GF-D8 (cell line): ENCODE data around the gene EME2.

Experiments
- DNase-seq: peaks from one replicate; lab custom pipeline; 2025; lab: John Stamatoyannopoulos, UW

EME2 gene

GRCh38 chr16:1745181-1745899 lies 27.3 kb upstream of the EME2 start:
- no peak for DNase-seq

DNA sequence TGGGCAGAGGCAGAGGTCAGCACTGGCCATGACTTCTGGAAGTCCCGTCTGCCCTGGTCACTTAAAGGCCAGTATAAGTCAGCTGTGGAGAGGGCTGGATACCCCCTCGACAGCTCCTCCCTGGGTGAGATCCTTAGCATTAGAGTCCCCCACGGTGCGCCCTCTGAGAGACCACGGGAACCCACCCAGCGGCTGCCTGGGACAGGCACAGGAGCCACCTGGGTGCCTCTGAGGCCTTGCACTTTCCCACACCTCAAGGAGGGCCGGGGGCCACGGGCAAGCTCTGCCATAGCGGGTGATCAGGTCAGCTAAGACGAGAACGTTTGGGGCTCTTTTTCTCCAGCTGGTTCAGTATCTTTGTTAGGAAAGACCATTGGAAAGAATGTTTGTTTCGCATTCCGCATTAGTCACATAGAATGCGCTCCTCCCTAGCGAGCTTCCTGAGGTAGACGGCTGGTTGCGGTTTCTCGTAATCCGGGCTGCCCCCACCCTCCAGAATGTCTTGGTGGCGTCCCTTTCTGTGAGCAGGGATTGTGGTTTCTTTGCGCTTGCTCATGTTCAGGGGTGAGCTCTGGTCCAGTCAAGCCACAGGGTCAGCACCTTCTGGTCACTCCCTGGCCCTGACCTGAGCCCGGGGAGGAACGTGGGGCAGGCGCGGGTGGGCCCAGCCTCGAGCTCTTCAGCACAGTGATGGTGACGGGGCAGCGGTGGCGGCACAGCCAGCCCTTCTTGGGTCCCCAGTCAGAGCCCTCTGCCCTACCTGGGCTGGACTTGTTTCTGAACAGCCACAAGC lies 26.5 kb upstream of the EME2 start:
- no peak for DNase-seq

- no peak for DNase-seq
Measured at GRCh38 chr16:1746693-1747195, 25.9 kb upstream of the EME2 start.

DNA sequence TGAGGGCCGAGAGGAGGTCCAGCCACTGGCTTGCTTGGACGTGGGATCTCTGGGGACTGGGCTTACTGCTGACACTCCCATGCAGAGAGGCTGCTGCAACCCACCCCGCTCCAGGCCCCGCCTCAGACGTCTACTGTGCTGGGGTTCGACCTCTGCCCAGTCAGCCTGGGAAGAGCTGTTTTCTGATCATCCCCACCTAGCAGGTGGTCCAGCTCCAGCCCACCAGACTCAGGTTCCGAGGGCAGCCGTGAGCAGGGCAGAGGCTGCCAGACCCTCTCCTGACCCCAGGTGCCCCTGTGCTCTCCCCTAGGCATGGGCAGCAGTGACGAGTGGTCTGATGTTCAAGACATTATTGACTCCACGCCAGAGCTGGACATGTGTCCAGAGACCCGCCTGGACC lies 24.7 kb upstream of the EME2 start:
- no peak for DNase-seq

DNA sequence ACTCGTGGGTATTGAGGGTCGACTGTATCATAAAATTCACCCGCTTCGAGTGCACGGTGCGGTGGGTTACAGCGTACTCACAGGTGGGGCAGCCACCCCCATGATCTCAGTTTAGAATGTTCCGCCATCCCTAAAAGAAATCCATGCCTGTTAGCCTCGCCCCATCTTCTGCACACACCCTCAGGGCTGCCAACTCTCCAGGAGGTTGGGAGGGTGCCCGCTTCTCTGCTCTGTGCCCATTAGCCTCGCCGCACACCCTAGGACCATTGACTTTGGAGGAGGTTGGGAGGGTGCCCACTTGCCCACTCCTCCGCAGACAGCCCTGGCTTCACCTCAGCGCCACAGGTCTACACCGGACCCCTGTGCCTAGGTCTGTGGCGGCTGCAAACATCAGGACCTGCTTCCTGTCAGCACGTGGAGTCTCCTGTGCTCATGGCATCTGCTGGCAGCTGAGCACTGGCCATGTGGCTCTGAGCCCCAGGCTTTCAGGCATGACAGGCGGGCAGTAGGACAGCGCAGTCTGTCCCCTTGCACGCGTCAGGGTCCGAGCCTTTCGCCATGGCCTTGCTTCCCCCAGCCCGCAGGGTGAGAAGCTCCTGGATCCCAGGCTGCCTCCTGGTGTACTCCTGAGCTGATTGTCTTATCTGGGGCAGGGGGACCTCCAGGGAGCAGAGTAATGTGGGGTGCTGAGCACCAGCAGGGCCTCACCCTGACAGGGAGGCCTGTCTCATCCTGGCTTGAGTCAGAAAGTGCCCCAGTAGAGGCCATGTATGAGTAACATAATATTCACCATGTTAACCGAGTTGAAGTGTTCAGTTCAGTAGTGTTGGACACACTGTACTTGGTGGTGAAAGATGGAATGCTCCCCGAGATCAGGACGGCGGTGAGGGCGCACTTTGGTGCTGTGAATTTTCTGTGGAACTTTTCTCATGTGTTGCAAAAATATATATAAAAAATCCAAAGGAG lies 23.2 kb upstream of the EME2 start:
- no peak for DNase-seq

- no peak for DNase-seq
Measured at GRCh38 chr16:1751946-1752345, 20.7 kb upstream of the EME2 start.

DNA sequence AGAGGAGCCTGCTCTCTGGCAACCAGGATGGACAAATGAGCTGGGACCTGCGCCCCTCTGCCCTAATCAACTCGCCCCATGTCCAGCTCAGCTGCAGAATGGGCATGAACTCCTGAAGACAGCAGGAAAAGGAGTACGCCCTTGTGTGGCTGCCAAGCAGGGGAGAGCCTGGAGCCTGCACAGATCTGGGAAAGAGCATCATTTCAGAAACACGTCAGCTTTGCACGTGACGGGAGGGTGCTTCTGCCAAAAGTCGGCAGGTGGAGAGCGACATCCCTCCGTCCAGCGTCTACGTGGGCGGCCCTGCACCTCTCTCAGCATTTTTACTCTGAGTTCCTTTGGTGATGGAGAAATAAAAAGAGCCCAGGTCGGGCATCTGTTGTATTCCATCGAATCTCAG lies 19.8 kb upstream of the EME2 start:
- DNase-seq, result no peak

DNA sequence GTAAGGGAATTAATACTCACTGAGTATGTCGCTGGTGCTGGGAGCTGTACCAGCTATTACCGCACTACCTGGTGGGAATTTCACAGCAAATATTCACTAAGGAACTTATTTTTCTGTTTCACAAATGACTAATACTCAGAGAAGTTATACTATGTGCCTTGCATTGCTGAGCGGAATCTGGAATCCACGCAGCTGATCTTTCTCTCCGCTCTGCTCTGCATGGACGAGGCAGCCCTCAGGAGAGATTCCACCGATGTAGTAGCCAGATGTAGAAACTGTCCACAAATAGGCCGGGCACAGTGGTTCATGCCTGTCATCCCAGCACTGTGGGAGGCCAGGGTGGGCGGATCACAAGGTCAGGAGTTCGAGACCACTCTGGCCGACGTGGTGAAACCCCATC lies 18.4 kb upstream of the EME2 start:
- DNase-seq, result no peak

DNA sequence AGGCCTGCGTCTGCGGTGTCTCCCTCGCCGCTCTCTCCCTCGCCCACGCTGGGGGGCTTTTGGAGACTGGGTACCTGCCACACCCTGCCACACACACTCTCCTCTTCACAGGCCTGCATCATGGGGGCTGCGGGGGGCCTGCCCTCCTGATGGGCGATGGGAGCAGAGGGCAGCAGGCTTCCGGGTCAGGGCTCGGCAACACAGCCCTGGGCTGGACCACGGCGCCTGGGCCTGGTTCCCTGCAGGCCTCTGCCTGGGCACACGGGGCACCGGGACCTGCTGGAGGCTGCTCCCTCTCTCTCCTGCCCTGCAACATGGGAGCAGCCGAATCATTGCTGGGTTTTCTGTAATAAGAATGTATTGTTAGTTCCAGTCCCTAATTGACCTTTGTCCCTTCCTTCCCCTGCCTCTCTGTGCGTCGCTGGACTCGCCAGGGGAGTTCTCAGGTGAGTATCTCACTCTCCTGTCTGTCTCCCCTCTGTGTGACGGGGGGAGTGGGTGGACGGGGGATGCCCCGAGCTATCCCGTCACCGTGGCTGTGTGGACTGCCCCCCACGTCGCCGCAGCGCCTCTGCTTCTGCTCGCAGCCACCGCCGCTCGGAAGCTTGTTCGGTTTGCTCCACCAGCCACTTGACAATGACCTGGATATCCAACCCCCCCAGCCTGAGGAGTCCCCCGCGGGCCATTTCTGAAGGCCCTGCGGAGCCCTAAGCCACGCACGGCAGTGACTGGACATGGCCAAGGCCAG lies 14.7 kb upstream of the EME2 start:
- DNase-seq, result no peak

GRCh38 chr16:1758923-1759322 lies 13.7 kb upstream of the EME2 start:
- DNase-seq, result no peak

DNA sequence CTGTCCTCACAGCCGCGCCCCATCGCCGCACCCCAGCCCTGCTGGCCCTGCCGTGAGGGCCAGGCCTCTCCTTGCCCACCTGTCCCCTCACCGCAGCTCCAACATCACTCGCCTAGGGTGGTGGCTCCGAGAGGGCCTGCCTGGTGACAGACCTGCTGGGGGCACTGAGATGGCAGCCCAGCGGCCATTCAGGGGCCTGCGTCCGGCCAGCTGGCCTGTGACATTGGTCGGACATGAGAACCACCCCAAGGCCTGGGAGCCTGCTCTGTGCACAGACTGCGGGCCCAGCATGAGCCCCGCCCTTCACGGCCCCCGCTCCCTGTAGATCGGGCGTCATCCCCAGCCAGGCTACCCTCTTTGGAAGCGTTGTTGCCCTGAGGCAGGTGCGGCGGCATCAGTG lies 13.1 kb upstream of the EME2 start:
- DNase-seq, result no peak

- no peak for DNase-seq
Measured at GRCh38 chr16:1760911-1761310, 11.7 kb upstream of the EME2 start.

- DNase-seq, result no peak
Measured at GRCh38 chr16:1761751-1762150, 10.9 kb upstream of the EME2 start.

GRCh38 chr16:1762196-1762878 lies 10.3 kb upstream of the EME2 start:
- DNase-seq, result no peak

GRCh38 chr16:1762879-1763520 lies 9.6 kb upstream of the EME2 start:
- no peak for DNase-seq

DNA sequence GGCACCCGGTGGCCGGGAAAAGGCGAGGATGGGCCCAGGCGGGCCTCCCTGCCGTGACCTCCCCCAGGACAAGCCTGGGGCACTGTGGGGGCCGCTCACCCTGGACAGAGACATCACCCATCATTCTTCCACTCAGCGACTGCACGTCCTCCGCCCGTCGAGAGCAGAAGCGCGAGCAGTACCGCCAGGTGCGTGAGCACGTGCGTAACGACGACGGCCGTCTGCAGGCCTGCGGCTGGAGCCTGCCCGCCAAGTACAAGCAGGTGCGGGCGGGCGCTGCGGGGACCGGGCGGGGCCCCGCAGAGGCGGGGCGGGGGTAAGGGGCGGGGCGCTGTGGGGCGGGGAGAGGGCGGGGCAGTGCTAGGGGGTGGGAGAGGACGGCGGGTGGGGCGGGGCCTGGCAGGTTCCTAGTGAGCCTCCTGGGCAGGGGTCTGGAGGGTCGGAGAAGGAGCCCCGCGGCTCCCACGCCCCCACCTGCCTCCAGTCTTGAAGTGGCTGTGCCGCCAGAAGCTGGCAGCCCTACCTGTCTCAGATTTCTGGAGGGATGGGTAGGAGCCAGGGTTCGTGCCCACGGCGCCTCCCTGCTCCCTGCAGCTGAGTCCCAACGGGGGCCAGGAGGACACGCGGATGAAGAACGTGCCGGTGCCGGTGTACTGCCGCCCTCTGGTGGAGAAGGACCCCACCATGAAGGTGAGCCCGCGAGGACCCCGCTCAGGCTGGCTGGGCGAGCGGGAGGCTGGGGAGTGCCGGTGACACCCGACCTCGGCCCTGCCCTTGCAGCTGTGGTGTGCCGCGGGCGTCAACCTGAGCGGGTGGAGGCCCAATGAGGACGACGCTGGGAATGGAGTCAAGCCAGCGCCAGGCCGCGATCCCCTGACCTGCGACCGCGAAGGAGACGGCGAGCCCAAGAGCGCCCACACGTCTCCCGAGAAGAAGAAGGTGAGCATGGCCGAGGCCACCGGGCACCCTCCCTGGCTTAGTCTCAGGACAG lies 8.8 kb upstream of the EME2 start:
- DNase-seq, result no peak

- no peak for DNase-seq
Measured at GRCh38 chr16:1764971-1765370, 7.6 kb upstream of the EME2 start.

GRCh38 chr16:1765826-1766225 lies 6.8 kb upstream of the EME2 start:
- no peak for DNase-seq

DNA sequence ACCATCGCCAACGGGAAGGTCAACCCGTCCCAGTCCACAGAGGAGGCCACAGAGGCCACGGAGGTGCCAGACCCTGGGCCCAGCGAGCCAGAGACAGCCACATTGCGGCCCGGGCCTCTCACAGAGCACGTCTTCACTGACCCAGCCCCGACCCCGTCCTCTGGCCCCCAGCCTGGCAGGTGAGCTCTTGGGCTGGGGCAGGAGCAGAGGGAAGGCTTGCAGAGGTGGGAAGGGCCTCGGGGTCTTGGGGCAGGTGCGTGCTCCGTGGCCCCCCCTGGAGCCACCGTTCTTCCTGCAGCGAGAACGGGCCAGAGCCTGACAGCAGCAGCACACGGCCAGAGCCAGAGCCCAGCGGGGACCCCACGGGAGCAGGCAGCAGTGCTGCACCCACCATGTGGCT lies 6.4 kb upstream of the EME2 start:
- no peak for DNase-seq
